C4-2B (cell line): ENCODE measurements around the gene OCA2.

Experiments used
- CTCF ChIP-seq: fragments of 450-650 bp; conservative IDR thresholded peaks from 2 replicates; pipeline ENCODE4 v1.5.1; 2017; ENCODE audit warnings: mild to moderate bottlenecking
- ZFX ChIP-seq: fragments of 450-650 bp; IDR thresholded peaks from 2 replicates; pipeline ENCODE4 v1.6.1; 2017

GRCh38 chr15:27734785-27735495 is 364.2 kb downstream of the OCA2 start:
- no peak for TF ChIP-seq CTCF
- no peak for TF ChIP-seq ZFX
